Hematopoietic multipotent progenitor cell treated with erythropoietin and hydrocortisone succinate and interleukin-3 and kit ligand, for 4 days (in vitro differentiated cells): ENCODE measurements around the gene MYO5A.
"Not testable (repeated sequence)": the region's sequence is repeated elsewhere in the genome, so short reads cannot be mapped to it uniquely, and the experiment has no call there.

Experiments
- DNase-seq: peaks from one replicate; pipeline ENCODE4 v3.0.0-alpha.2; 2015

Gene MYO5A

DNA sequence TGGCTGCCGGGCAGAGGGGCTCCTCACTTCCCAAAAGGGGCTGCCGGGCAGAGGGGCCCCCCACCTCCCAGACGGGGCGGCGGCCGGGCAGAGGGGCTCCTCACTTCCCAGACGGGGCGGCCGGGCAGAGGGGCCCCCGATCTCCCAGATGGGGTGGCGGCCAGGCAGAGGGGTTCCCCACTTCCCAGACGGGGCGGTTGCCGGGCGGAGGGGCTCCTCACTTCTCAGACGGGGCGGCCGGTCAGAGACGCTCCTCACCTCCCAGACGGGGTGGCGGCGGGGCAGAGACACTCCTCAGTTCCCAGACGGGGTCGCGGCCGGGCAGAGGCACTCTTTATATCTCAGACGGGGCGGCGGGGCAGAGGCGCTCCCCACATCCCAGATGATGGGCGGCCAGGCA, 69.0 kb downstream of the MYO5A start:
- DNase-seq = not testable (repeated sequence)

DNA sequence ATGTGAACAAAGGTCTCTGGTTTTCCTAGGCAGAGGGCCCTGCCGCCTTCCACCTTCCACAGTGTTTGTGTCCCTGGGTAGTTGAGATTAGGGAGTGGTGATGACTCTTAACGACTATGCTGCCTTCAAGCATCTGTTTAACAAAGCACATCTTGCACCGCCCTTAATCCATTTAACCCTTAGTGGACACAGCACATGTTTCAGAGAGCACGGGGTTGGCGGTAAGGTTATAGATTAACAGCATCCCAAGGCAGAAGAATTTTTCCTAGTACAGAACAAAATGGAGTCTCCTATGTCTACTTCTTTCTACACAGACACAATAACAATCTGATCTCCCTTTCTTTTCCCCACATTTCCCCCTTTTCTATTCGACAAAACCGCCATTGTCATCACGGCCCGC, 69.4 kb downstream of the MYO5A start:
- not testable (repeated sequence) for DNase-seq

- DNase-seq = no peak
These were observed 80.4 kb downstream of the MYO5A start for GRCh38 chr15:52448011-52448890.

DNA sequence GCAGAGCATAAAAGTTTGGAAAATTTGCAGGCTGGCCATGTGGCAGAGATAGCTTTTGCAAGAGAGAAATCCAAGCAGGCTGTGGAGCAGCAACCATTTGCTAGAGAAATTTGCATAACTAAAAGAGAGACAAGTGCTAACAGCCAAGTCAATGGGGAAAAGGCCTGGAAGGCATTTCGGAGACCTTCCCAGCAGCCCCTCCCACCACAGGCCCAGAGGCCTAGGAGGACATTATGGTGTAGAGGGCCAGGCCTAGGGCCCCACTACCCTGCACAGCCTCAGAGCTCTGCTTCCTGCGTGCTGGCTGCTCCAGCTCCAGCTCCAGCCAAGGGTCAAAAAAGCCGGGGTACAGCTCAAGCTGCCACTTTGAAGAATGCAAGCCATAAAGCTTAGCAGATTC, 82.7 kb downstream of the MYO5A start:
- DNase-seq = no peak

DNA sequence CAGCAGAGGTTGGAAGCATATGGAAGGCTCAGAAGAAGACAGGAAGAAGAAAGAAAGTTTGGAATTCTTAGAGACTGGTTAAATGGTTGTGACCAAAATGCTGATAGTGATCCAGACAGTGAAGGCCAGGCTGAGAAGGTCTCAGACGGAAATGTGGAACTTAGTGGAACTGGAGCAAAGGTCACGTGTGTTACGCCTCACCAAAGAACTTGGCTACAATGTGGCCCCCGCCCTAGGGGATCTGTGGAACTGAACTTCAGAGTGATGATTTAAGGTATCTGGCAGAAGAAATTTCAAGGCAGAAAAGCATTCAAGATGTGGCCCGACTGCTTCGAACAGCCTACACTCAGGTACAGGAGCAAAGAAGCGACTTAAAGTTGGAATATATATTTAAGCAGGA, 83.1 kb downstream of the MYO5A start:
- DNase-seq = no peak

GRCh38 chr15:52443205-52443604, 85.5 kb downstream of the MYO5A start:
- DNase-seq = not testable (repeated sequence)

GRCh38 chr15:52441841-52442240, 86.8 kb downstream of the MYO5A start:
- DNase-seq = no peak

DNA sequence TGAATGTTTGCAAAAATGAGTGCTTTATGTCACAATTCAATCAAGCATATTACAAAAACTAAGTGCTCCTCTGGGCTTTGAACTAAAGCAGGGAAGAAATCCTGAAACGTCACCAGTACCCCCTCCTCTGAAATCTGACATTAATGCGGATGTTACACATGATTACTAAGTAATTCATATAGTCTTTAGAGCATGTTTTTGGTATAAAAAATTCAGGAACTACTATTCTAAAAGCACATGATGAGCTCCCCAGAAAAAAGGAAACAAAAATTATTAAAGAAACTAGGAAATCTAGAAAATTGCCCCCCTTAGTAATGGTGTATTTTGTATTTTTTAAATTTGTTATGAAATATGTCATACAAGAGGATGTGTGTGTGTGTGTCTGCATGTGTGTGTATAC, 87.7 kb downstream of the MYO5A start:
- DNase-seq = no peak

GRCh38 chr15:52440414-52440813, 88.3 kb downstream of the MYO5A start:
- no peak for DNase-seq

- DNase-seq = no peak
These were observed 89.2 kb downstream of the MYO5A start for GRCh38 chr15:52439470-52439869.

GRCh38 chr15:52439042-52439441, 89.6 kb downstream of the MYO5A start:
- DNase-seq = not testable (repeated sequence)

GRCh38 chr15:52438047-52438446, 90.6 kb downstream of the MYO5A start:
- DNase-seq = peak; percentile 67

GRCh38 chr15:52437646-52438045, 91.0 kb downstream of the MYO5A start:
- no peak for DNase-seq

- no peak for DNase-seq
These were observed 91.7 kb downstream of the MYO5A start for GRCh38 chr15:52436981-52437380.

GRCh38 chr15:52434885-52435284, 93.8 kb downstream of the MYO5A start:
- no peak for DNase-seq

GRCh38 chr15:52428297-52428696, 100.4 kb downstream of the MYO5A start:
- DNase-seq = no peak

DNA sequence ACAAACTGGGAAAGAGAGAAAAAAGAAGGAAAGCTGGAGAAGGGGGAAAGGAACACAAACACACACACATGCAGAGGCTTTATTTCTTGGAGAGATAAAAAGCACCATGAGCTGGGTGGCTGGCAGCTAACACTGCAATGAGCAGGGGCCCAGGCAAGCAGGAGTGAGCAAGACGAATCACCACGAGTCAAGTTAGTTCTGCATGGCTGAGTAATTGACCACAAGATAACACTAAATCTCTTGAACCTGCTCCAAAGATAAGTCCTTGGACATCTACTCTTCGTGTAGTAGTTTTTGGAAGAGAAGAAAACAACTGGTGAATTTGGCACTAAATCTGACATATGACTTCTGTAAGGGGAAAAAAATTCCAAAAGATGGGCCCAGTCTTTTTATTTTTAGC, 100.9 kb downstream of the MYO5A start:
- peak; percentile 53 for DNase-seq

GRCh38 chr15:52424856-52425431, 103.7 kb downstream of the MYO5A start:
- no peak for DNase-seq

GRCh38 chr15:52423852-52424251, 104.8 kb downstream of the MYO5A start:
- DNase-seq = no peak

GRCh38 chr15:52422001-52422400, 106.7 kb downstream of the MYO5A start:
- DNase-seq = no peak

DNA sequence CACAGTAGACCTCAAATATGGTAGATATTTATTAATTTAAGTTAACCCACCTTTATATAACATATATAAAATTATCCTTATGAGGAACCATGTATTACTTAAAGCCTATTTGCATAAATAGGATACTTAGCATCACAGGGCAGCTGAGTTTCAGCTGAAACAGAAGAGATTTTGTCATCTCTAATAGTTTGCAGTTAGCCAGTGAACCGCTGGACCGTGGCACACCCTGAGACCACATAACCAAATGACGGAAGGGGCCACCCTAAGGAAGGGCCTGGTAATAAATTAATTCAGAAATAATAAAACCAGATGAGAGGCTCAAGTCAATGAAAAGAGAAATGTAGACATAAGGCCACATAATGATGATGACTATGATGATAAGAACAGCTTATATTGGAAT, 107.7 kb downstream of the MYO5A start:
- DNase-seq = no peak

- DNase-seq = peak; percentile 80
These were observed 109.2 kb downstream of the MYO5A start for GRCh38 chr15:52419494-52419893.

GRCh38 chr15:52417957-52418356, 110.7 kb downstream of the MYO5A start:
- no peak for DNase-seq

DNA sequence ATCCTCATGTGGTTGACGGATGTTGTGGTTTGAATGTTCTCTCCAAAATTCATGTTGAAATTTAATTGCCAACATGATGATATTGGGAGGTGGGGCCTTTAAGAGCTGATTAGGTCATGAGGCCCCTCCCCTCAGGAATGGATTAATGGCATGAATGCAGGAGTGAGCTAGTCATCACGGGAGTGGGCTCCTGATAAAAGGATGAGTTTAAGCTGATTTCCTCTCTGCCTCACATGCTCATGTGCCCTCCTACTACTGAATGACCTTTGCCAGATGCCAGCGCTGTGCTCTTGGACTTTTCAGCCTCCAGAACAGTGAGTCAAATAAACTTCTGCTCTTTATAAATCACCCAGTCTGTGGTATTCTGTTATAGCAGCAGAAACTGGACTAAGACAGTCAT, 111.2 kb downstream of the MYO5A start:
- DNase-seq = peak; percentile 79

DNA sequence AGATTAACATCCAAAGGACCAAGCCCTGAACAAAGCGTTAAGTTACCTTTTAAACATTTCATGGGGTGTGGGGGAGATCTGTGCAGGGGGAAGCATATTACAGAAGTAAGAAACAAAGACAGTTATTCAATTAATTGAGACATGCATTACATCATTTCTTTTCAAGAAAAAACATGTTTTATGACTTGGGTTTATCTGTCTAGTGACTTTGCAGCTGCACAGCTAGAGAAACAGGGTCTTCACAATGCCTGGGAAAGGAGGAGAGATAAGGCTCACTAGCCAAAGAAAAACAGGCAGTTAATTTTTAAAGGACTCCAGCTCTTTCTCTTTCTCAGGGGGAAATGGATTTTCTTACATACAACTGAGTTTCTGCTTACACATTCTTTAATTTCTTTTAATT, 112.1 kb downstream of the MYO5A start:
- peak; percentile 56 for DNase-seq
